RWPE2 (cell line): ENCODE results near the gene MRPL50.

Experiments used
- ATAC-seq: fragments of 200-7000 bp; cut with Tn5 transposase; 3 replicates; pipeline ENCODE4 v1.9.1; 2021; ENCODE audit warnings: low read depth
- DNase-seq: peaks from one replicate; pipeline ENCODE4 v3.0.0-alpha.2; 2020; ENCODE audit warnings: low spot score
- H3K27ac ChIP-seq: fragments of 450-650 bp; 2 replicates; pipeline ENCODE4 v1.5.1; 2017; ENCODE audit warnings: mild to moderate bottlenecking; ENCODE audit not compliant: poor library complexity, severe bottlenecking
- H3K27me3 ChIP-seq: fragments of 250-450 bp; sonication (Bioruptor Pico); 2 replicates; pipeline ENCODE4 v1.5.1; 2021; ENCODE audit warnings: mild to moderate bottlenecking, moderate library complexity; ENCODE audit not compliant: insufficient read depth, poor library complexity, severe bottlenecking
- H3K36me3 ChIP-seq: fragments of 250-450 bp; sonication (Bioruptor Pico); 2 replicates; pipeline ENCODE4 v1.5.1; 2020; ENCODE audit warnings: low read depth, mild to moderate bottlenecking, moderate library complexity
- H3K4me1 ChIP-seq: fragments of 250-450 bp; sonication (Bioruptor Pico); 2 replicates; pipeline ENCODE4 v1.5.1; 2021; ENCODE audit warnings: mild to moderate bottlenecking, moderate library complexity; ENCODE audit not compliant: insufficient read depth, poor library complexity, severe bottlenecking
- H3K4me3 ChIP-seq: fragments of 250-450 bp; sonication (Bioruptor Pico); 2 replicates; pipeline ENCODE4 v1.5.1; 2021; ENCODE audit warnings: mild to moderate bottlenecking, moderate library complexity; ENCODE audit not compliant: severe bottlenecking
- H3K9me3 ChIP-seq: fragments of 250-450 bp; sonication (Bioruptor Pico); 2 replicates; pipeline ENCODE4 v1.5.1; 2021; ENCODE audit warnings: mild to moderate bottlenecking, moderate library complexity; ENCODE audit not compliant: severe bottlenecking
- CTCF ChIP-seq: fragments of 450-650 bp; IDR thresholded peaks from one replicate; pipeline ENCODE4 v1.5.1; 2017; ENCODE audit warnings: mild to moderate bottlenecking, moderate library complexity; ENCODE audit not compliant: poor library complexity, severe bottlenecking

The MRPL50 gene

GRCh38 chr9:101419863-101420262, 21.4 kb upstream of the MRPL50 start:
- no peak for ATAC-seq
- Histone ChIP-seq H3K4me1 (no peaks in the 10 kb centered on the region), H3K4me3 (no peak overlapping the region), H3K36me3 (no peaks in the 10 kb centered on the region), H3K9me3 (no peaks in the 10 kb centered on the region), H3K27ac (no peak overlapping the region), H3K27me3 (no peaks in the 10 kb centered on the region)
- no peak for DNase-seq
- no peak for TF ChIP-seq CTCF

DNA sequence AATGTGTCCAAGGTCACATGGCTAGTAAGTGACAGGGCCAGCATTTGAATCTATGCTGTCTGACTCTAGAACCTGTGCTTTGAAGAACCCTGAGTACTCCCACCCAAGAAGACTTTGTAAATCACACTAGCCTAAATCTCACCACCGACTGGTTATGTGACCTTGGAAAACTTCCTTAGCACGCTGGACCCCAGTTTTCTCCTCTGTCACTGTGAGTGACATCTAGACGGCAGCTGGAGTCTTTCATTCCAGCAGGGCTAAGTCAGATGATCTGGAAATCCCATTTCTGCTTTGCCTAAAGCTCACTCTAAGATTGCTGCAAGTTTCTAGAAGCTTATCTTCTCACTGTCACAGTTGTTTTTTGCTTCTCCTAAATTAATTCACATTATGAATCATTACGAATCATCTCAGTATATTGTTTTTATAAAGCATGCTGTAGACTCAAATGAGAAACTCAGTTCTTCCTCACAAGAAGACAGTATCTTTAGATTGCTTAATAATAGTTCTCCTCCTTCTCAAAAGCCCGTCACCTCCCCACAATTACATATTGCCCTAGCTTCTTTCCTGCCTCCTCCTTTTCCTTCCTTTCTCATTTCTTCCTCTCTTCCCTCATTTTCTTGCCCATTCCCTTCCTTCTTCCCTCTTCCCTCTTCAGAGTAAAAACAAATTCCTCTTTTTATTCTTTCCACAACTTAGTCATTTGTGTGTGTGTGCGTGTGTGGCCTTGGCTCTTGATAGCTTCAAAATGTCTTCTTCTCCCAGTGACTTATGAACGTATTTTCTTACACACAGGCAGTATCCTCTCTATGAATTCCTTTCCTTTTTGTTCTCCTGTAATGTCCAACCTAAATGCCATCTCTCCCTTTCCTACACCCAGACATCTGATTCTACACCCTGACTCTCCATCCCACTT, 20.4 kb upstream of the MRPL50 start:
- no peak overlapping the region for H3K4me3 ChIP-seq
- DNase-seq = no peak
- no peaks in the 10 kb centered on the region for H3K36me3 ChIP-seq
- no peak for ATAC-seq
- no peaks in the 10 kb centered on the region for H3K27me3 ChIP-seq
- no peaks in the 10 kb centered on the region for H3K4me1 ChIP-seq
- H3K9me3 ChIP-seq = no peaks in the 10 kb centered on the region
- TF ChIP-seq CTCF = no peak
- no peak overlapping the region for H3K27ac ChIP-seq

DNA sequence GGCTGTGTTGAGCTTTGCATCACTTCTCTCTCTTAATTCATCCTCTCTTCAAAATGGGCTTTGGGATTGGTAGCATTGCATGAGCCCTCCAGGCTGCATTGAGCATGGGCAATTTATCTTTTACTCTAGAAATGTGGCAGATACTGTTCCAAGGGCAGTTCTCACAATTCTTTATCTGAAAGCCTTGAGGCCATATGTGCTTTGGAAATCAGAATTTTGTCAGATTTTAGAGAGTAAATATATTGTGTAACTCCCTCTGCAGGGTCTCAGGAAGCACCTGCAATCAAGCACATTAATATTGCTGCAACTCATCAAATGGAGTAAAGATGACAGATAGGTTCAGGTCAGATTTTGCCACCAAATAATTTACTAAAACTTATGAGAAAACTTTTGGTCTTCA, 19.6 kb upstream of the MRPL50 start:
- TF ChIP-seq CTCF = no peak
- Histone ChIP-seq H3K36me3 (no peaks in the 10 kb centered on the region), H3K9me3 (no peaks in the 10 kb centered on the region), H3K27ac (no peak overlapping the region), H3K4me1 (no peaks in the 10 kb centered on the region), H3K27me3 (no peaks in the 10 kb centered on the region), H3K4me3 (no peak overlapping the region)
- ATAC-seq (no peak), DNase-seq (no peak)

DNA sequence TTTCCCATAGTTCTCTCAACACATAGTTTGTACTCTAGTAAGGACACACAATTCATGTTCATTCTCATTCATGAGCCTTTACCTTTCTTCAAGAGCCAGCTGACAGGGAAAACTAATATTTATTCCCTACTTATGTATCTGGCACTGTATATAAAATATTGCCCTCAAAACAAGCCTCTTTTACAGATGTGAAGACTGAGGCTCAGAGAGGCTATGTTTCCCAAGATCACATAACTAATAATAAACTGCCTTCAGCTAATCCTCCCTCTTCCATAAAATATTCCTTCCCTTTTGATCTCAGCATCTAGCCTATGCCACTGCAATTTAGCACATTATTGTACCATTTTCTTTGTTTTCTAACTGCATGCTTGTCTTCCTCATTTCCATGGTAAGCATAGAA, 19.0 kb upstream of the MRPL50 start:
- Histone ChIP-seq H3K27ac (no peak overlapping the region), H3K27me3 (no peaks in the 10 kb centered on the region), H3K4me3 (no peak overlapping the region), H3K4me1 (no peaks in the 10 kb centered on the region), H3K36me3 (no peaks in the 10 kb centered on the region), H3K9me3 (no peaks in the 10 kb centered on the region)
- no peak for ATAC-seq
- no peak for TF ChIP-seq CTCF
- DNase-seq = no peak

GRCh38 chr9:101415578-101415977, 17.2 kb upstream of the MRPL50 start:
- no peak overlapping the region for H3K27ac ChIP-seq
- DNase-seq = no peak
- H3K4me3 ChIP-seq = no peak overlapping the region
- H3K27me3 ChIP-seq = no peaks in the 10 kb centered on the region
- no peak for ATAC-seq
- no peak for TF ChIP-seq CTCF
- H3K9me3 ChIP-seq = peaks cover 11% of the 10 kb centered on the region
- H3K4me1 ChIP-seq = no peaks in the 10 kb centered on the region
- no peaks in the 10 kb centered on the region for H3K36me3 ChIP-seq
